HL-60 (cell line): ENCODE measurements around the gene EIF3A.

Source experiments
- DNase-seq, 2 experiments: peaks; one replicate each; pipeline ENCODE4 v3.0.0-alpha.2; 2010 to 2020; ENCODE audit warnings: low read depth in 1 of 2, low spot score in 1 of 2
- H3K27ac ChIP-seq: fragments of 250-450 bp; sonication (Bioruptor Pico); replicated peaks from 2 replicates; pipeline ENCODE4 v1.5.1; 2020; ENCODE audit warnings: mild to moderate bottlenecking, moderate library complexity
- H3K27me3 ChIP-seq: fragments of 250-450 bp; sonication (Bioruptor Pico); 2 replicates; pipeline ENCODE4 v1.5.1; 2021; ENCODE audit warnings: mild to moderate bottlenecking, moderate library complexity; ENCODE audit not compliant: insufficient read depth, poor library complexity, severe bottlenecking
- H3K4me3 ChIP-seq: replicated peaks from 2 replicates; pipeline ENCODE4 v1.5.1; 2011; ENCODE audit warnings: mild to moderate bottlenecking, control low read depth, low read length; ENCODE audit not compliant: insufficient read depth
- CTCF ChIP-seq: IDR thresholded peaks from one replicate; pipeline ENCODE4 v1.5.1; 2011; ENCODE audit warnings: low read length, control low read depth, inconsistent platforms; ENCODE audit not compliant: insufficient read depth
- GABPA ChIP-seq: IDR thresholded peaks from 2 replicates; pipeline ENCODE4 v1.6.1; 2012; ENCODE audit warnings: low read depth
- POLR2AphosphoS5 ChIP-seq: IDR thresholded peaks from 2 replicates; pipeline ENCODE4 v1.6.1; 2012; ENCODE audit warnings: low read depth
- REST ChIP-seq: IDR thresholded peaks from 2 replicates; pipeline ENCODE4 v1.6.1; 2012; ENCODE audit warnings: low read depth; ENCODE audit not compliant: insufficient replicate concordance
- SPI1 ChIP-seq: IDR thresholded peaks from 2 replicates; pipeline ENCODE4 v1.6.1; 2012; ENCODE audit warnings: low read depth, mild to moderate bottlenecking, borderline replicate concordance

The EIF3A gene

GRCh38 chr10:119084896-119085295, 4.3 kb upstream of the EIF3A start:
- Histone ChIP-seq H3K27ac (no peak overlapping the region), H3K4me3 (no peak overlapping the region), H3K27me3 (no peaks in the 10 kb centered on the region)
- TF ChIP-seq POLR2AphosphoS5 = no peak
- no peak for TF ChIP-seq CTCF
- TF ChIP-seq REST = no peak
- no peak for TF ChIP-seq SPI1
- TF ChIP-seq GABPA = no peak
- DNase-seq = no peak

- peak in 1 of 2 experiments; percentile 54 for DNase-seq
- no peak for TF ChIP-seq CTCF
- no peak for TF ChIP-seq SPI1
- no peak for TF ChIP-seq GABPA
- TF ChIP-seq REST = no peak
- TF ChIP-seq POLR2AphosphoS5 = no peak
- Histone ChIP-seq H3K27me3 (no peaks in the 10 kb centered on the region), H3K4me3 (peak overlapping the region; percentile 63), H3K27ac (peak overlapping the region; percentile 98)
Measured at GRCh38 chr10:119079599-119080520, 757 bp downstream of the EIF3A start.

GRCh38 chr10:119078422-119079179, 2.0 kb downstream of the EIF3A start:
- H3K27me3 ChIP-seq = no peaks in the 10 kb centered on the region
- peak overlapping the region; percentile 63 for H3K4me3 ChIP-seq
- H3K27ac ChIP-seq = peak overlapping the region; percentile 98
- no peak for TF ChIP-seq REST
- no peak for DNase-seq
